Brain microvascular endothelial cell (primary cell): ENCODE results near the gene NT5C3B.

ENCODE experiments used
- DNase-seq: peaks from one replicate; pipeline ENCODE4 v3.0.0-alpha.2; 2020
- H3K27ac ChIP-seq: fragments of 250-450 bp; sonication (Bioruptor Pico); 2 replicates; pipeline ENCODE4 v1.5.1; 2020; ENCODE audit warnings: mild to moderate bottlenecking, moderate library complexity
- H3K27me3 ChIP-seq: fragments of 250-450 bp; sonication (Bioruptor Pico); replicated peaks from 2 replicates; pipeline ENCODE4 v1.5.1; 2020; ENCODE audit warnings: mild to moderate bottlenecking
- H3K36me3 ChIP-seq: fragments of 250-450 bp; sonication (Bioruptor Pico); replicated peaks from 2 replicates; pipeline ENCODE4 v1.5.1; 2020; ENCODE audit warnings: mild to moderate bottlenecking
- H3K4me3 ChIP-seq: 2 replicates; pipeline ENCODE4 v1.5.1; 2011; ENCODE audit warnings: low read depth, mild to moderate bottlenecking, control low read depth, low read length, moderate library complexity
- CTCF ChIP-seq: IDR thresholded peaks from 2 replicates; pipeline ENCODE4 v1.5.1; 2011; ENCODE audit warnings: low read depth, mild to moderate bottlenecking, moderate library complexity, low read length, control low read depth, inconsistent platforms; ENCODE audit errors: missing control alignments
- in situ Hi-C: cut with HindIII; loops from 2 replicates; pipeline ENCODE4 v1.10.0; 2017; ENCODE audit warnings: low sequenced_read_pairs, low pct_ligation_motif_present

Gene NT5C3B

GRCh38 chr17:41810659-41811548 is 25.1 kb downstream of the NT5C3B start:
- Histone ChIP-seq H3K27ac (peak overlapping the region; percentile 44), H3K36me3 (peaks cover 7% of the 10 kb centered on the region), H3K27me3 (no peaks in the 10 kb centered on the region), H3K4me3 (peak overlapping the region; percentile 85)
- no peak for TF ChIP-seq CTCF
- no peak for DNase-seq
- in situ Hi-C loops: no loop called here

- H3K4me3 ChIP-seq: no peak overlapping the region
- no peaks in the 10 kb centered on the region for H3K27me3 ChIP-seq
- no peak for TF ChIP-seq CTCF
- no peak overlapping the region for H3K27ac ChIP-seq
- H3K36me3 ChIP-seq: peaks cover 22% of the 10 kb centered on the region
- in situ Hi-C loops: loop anchor here (10.0 kb wide), 1 partner anchor 62 kb away; no protein-coding TSS in a partner anchor
- DNase-seq: no peak
These were observed 29.2 kb downstream of the NT5C3B start for GRCh38 chr17:41806685-41807445.

GRCh38 chr17:41803049-41804020 is 32.7 kb downstream of the NT5C3B start:
- peaks cover 23% of the 10 kb centered on the region for H3K36me3 ChIP-seq
- in situ Hi-C loops: loop anchor here (10.0 kb wide), 1 partner anchor 59 kb away; no protein-coding TSS in a partner anchor
- no peak overlapping the region for H3K4me3 ChIP-seq
- no peaks in the 10 kb centered on the region for H3K27me3 ChIP-seq
- no peak overlapping the region for H3K27ac ChIP-seq
- no peak for DNase-seq
- no peak for TF ChIP-seq CTCF

GRCh38 chr17:41801374-41802271 is 34.4 kb downstream of the NT5C3B start:
- in situ Hi-C loops: loop anchor here (10.0 kb wide), 1 partner anchor 57 kb away; no protein-coding TSS in a partner anchor

More at GRCh38 chr17:41801374-41802271, 34.4 kb downstream of the NT5C3B start:
- DNase-seq: peak; percentile 64
- Histone ChIP-seq H3K27ac (no peak overlapping the region), H3K27me3 (no peaks in the 10 kb centered on the region), H3K36me3 (peaks cover 17% of the 10 kb centered on the region), H3K4me3 (no peak overlapping the region)
- peak; percentile 99 for TF ChIP-seq CTCF
